OCI-LY3 (cell line): ENCODE measurements around the gene PAPSS1.

Source experiments
- H2AFZ ChIP-seq: fragments of 200-600, 300-600 bp; shearing (Covaris generic); 2 replicates; pipeline ENCODE4 v1.6.0; 2014; ENCODE audit warnings: antibody characterized with exemption, low read depth, low read length
- H3K27ac ChIP-seq: fragments of 200-600, 300-600 bp; sonication (generic); 2 replicates; pipeline ENCODE4 v1.5.1; 2014; ENCODE audit warnings: mild to moderate bottlenecking, low read length, moderate library complexity, mixed read lengths
- H3K27me3 ChIP-seq: fragments of 200-600, 300-600 bp; sonication (generic); 2 replicates; pipeline ENCODE4 v1.6.1; 2014; ENCODE audit warnings: low read depth, low read length, mixed read lengths
- H3K36me3 ChIP-seq: fragments of 200-600, 300-600 bp; sonication (generic); replicated peaks from 2 replicates; pipeline ENCODE3; 2014; ENCODE audit warnings: low read depth, low read length, mixed read lengths
- H3K4me1 ChIP-seq: fragments of 300-600, 200-600 bp; sonication (generic); 2 replicates; pipeline ENCODE4 v1.6.1; 2014; ENCODE audit warnings: low read length, mixed read lengths
- H3K4me2 ChIP-seq: fragments of 200-600, 300-600 bp; sonication (generic); 2 replicates; pipeline ENCODE4 v1.6.1; 2014; ENCODE audit warnings: low read length, mixed read lengths
- H3K4me3 ChIP-seq: fragments of 300-600, 200-600 bp; sonication (generic); 2 replicates; pipeline ENCODE4 v1.5.1; 2014; ENCODE audit warnings: antibody characterized with exemption, mild to moderate bottlenecking, low read length, moderate library complexity
- H3K79me2 ChIP-seq: fragments of 300-600, 200-600 bp; shearing (Covaris generic); 2 replicates; pipeline ENCODE4 v1.6.1; 2014; ENCODE audit warnings: mild to moderate bottlenecking, low read length, mixed read lengths
- H3K9ac ChIP-seq: fragments of 300-600, 200-600 bp; shearing (Covaris generic); 2 replicates; pipeline ENCODE4 v1.6.0; 2014; ENCODE audit warnings: mild to moderate bottlenecking, low read length, moderate library complexity
- H3K9me3 ChIP-seq: fragments of 200-600, 300-600 bp; shearing (Covaris generic); 2 replicates; pipeline ENCODE4 v1.6.1; 2014; ENCODE audit warnings: low read length, mixed read lengths; ENCODE audit not compliant: insufficient read depth
- H4K20me1 ChIP-seq: fragments of 200-600, 300-600 bp; sonication (generic); 2 replicates; pipeline ENCODE4 v1.6.1; 2016; ENCODE audit warnings: low read length, mixed read lengths; ENCODE audit not compliant: insufficient read depth
- EZH2phosphoT487 ChIP-seq: fragments of 200-600 bp; shearing (Covaris generic); IDR thresholded peaks from 2 replicates; pipeline ENCODE4 v1.6.1; 2018; ENCODE audit warnings: antibody characterized with exemption, mixed run types, low read depth
- TF ChIP-seq, protein P1 (sequence below): fragments of 200-600, 300-600 bp; sonication (generic); IDR thresholded peaks from 2 replicates; pipeline ENCODE4 v1.5.1; 2014; ENCODE audit warnings: antibody characterized with exemption, low read length, low read depth

Gene PAPSS1

GRCh38 chr4:107710493-107711459 lies 9.3 kb downstream of the PAPSS1 start:
- peaks cover 9% of the 10 kb centered on the region; the same call in 1 of the 2 replicates for H3K4me1 ChIP-seq
- TF ChIP-seq EZH2phosphoT487, result no peak
- TF ChIP-seq, protein P1, sequence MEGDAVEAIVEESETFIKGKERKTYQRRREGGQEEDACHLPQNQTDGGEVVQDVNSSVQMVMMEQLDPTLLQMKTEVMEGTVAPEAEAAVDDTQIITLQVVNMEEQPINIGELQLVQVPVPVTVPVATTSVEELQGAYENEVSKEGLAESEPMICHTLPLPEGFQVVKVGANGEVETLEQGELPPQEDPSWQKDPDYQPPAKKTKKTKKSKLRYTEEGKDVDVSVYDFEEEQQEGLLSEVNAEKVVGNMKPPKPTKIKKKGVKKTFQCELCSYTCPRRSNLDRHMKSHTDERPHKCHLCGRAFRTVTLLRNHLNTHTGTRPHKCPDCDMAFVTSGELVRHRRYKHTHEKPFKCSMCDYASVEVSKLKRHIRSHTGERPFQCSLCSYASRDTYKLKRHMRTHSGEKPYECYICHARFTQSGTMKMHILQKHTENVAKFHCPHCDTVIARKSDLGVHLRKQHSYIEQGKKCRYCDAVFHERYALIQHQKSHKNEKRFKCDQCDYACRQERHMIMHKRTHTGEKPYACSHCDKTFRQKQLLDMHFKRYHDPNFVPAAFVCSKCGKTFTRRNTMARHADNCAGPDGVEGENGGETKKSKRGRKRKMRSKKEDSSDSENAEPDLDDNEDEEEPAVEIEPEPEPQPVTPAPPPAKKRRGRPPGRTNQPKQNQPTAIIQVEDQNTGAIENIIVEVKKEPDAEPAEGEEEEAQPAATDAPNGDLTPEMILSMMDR, result no peak
- no peak overlapping the region for H3K4me3 ChIP-seq
- H3K9me3 ChIP-seq, result peaks cover 14% of the 10 kb centered on the region
- H3K27ac ChIP-seq, result no peak overlapping the region
- peaks cover 77% of the 10 kb centered on the region for H3K79me2 ChIP-seq
- H3K9ac ChIP-seq, result no peak overlapping the region
- no peaks in the 10 kb centered on the region for H3K27me3 ChIP-seq
- no peak overlapping the region for H3K4me2 ChIP-seq
- peaks cover 55% of the 10 kb centered on the region for H3K36me3 ChIP-seq
- 0 out of 2 replicates have a peak, but pooled peaks cover under 1% of the 10 kb centered on the region for H4K20me1 ChIP-seq
- H2AFZ ChIP-seq, result no peak overlapping the region

GRCh38 chr4:107709916-107710315 lies 10.1 kb downstream of the PAPSS1 start:
- no peak overlapping the region for H3K4me2 ChIP-seq
- H3K4me1 ChIP-seq, result peaks cover 9% of the 10 kb centered on the region; the same call in 1 of the 2 replicates
- H4K20me1 ChIP-seq, result no peaks in the 10 kb centered on the region
- peaks cover 20% of the 10 kb centered on the region for H3K9me3 ChIP-seq
- no peak overlapping the region for H2AFZ ChIP-seq
- no peak overlapping the region for H3K27ac ChIP-seq
- H3K4me3 ChIP-seq, result no peak overlapping the region
- peaks cover 70% of the 10 kb centered on the region for H3K79me2 ChIP-seq
- TF ChIP-seq EZH2phosphoT487, result no peak
- peaks cover 57% of the 10 kb centered on the region for H3K36me3 ChIP-seq
- no peaks in the 10 kb centered on the region for H3K27me3 ChIP-seq
- H3K9ac ChIP-seq, result no peak overlapping the region

DNA sequence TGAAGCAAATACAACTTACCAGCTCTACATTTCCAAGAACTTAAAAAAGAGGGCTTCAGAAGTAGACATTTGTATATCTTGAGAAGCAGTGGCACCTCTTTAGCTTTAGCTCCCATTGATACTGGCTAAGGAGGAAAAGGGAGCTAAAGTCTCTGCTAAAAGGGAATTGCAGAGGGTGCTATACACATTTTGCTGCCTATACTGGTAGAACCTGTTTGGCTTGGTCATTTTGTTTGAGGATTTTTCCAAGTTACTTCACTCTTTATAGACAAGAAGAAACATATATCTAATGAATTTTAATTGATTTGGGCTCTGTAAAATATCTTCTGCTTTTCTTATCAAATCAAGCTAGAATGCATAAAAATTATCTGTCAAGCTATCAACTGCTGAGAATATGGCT lies 11.8 kb downstream of the PAPSS1 start:
- no peaks in the 10 kb centered on the region for H4K20me1 ChIP-seq
- no peak overlapping the region for H3K9ac ChIP-seq
- no peaks in the 10 kb centered on the region for H3K27me3 ChIP-seq
- peaks cover 55% of the 10 kb centered on the region for H3K79me2 ChIP-seq
- peaks cover 53% of the 10 kb centered on the region for H3K36me3 ChIP-seq
- peaks cover 24% of the 10 kb centered on the region for H3K9me3 ChIP-seq
- peaks cover 9% of the 10 kb centered on the region; the same call in 1 of the 2 replicates for H3K4me1 ChIP-seq
- no peak overlapping the region for H3K4me2 ChIP-seq
- no peak overlapping the region for H3K4me3 ChIP-seq
- no peak overlapping the region for H3K27ac ChIP-seq
- TF ChIP-seq EZH2phosphoT487, result no peak
- TF ChIP-seq, protein P1, result no peak
- H2AFZ ChIP-seq, result no peak overlapping the region

- Histone ChIP-seq H3K4me3 (no peak overlapping the region), H3K79me2 (peaks cover 38% of the 10 kb centered on the region), H3K27ac (no peak overlapping the region), H4K20me1 (peaks cover 9% of the 10 kb centered on the region), H3K4me1 (peaks cover 9% of the 10 kb centered on the region; the same call in 1 of the 2 replicates), H3K36me3 (peaks cover 45% of the 10 kb centered on the region), H3K9ac (no peak overlapping the region), H3K27me3 (no peaks in the 10 kb centered on the region), H2AFZ (no peak overlapping the region), H3K4me2 (no peak overlapping the region), H3K9me3 (peaks cover 24% of the 10 kb centered on the region)
- no peak for TF ChIP-seq EZH2phosphoT487
- TF ChIP-seq, protein P1, result no peak
Measured at GRCh38 chr4:107705742-107706556, 14.1 kb downstream of the PAPSS1 start.
